Kidney (tissue), 14 donors: ENCODE data around the gene WDFY4. TPM values are rescaled to one million over a fixed set of nuclear protein-coding genes. Genes with fewer than 3 reads are reported as not detected.

Source experiments
- DNase-seq, 5 donors: peaks; one replicate each; pipeline ENCODE4 v3.0.0-alpha.2; 2013 to 2020
- FAIRE-seq: peaks from 2 replicates; lab custom pipeline; 2012; peaks lifted over from hg19 to GRCh38; lab: Jason Lieb, UNC
- H3K27ac ChIP-seq, 2 donors: one replicate each; pipeline ENCODE4 v1.7.0; 2013; ENCODE audit warnings: low read depth in 2 of 2, low read length in 2 of 2, inconsistent platforms in 1 of 2
- H3K27me3 ChIP-seq: one replicate; pipeline ENCODE4 v1.7.1; 2013; ENCODE audit warnings: low read length, inconsistent platforms; ENCODE audit not compliant: control insufficient read depth, insufficient read depth
- H3K36me3 ChIP-seq, 3 donors: one replicate each; pipeline versions ENCODE4 v1.7.0 to v1.7.1; 2013; ENCODE audit warnings: low read length in 3 of 3, control low read depth in 1 of 3, inconsistent platforms in 1 of 3; ENCODE audit not compliant: insufficient read depth in 3 of 3, control insufficient read depth in 2 of 3
- H3K4me1 ChIP-seq, 3 donors: one replicate each; pipeline versions ENCODE4 v1.7.0 to v1.7.1; 2013; ENCODE audit warnings: low read length in 3 of 3, inconsistent platforms in 1 of 3, low read depth in 1 of 3; ENCODE audit not compliant: control insufficient read depth in 2 of 3, insufficient read depth in 2 of 3
- H3K4me3 ChIP-seq, 3 donors: one replicate each; pipeline versions ENCODE4 v1.7.0 to v1.8.1; 2013; ENCODE audit warnings: low read length in 3 of 3, control low read depth in 1 of 3, inconsistent platforms in 1 of 3
- H3K9ac ChIP-seq, 3 donors: one replicate each; pipeline versions ENCODE4 v1.7.0 to v1.7.1; 2013; ENCODE audit warnings: low read length in 3 of 3, control low read depth in 1 of 3, inconsistent platforms in 1 of 3
- H3K9me3 ChIP-seq, 3 donors: one replicate each; pipeline versions ENCODE4 v1.7.0 to v1.7.1; 2013; ENCODE audit warnings: low read length in 3 of 3, control low read depth in 1 of 3, inconsistent platforms in 1 of 3; ENCODE audit not compliant: control insufficient read depth in 2 of 3, insufficient read depth in 1 of 3
- CTCF ChIP-seq: IDR thresholded peaks from 3 replicates; pipeline ENCODE4 v1.5.1; 2012; ENCODE audit warnings: mild to moderate bottlenecking, moderate library complexity, borderline replicate concordance; ENCODE audit not compliant: insufficient read depth; ENCODE audit errors: extremely low read depth
- intact Hi-C: fragments of 100-400 bp; cut with DNase I; formaldehyde crosslinking; loops from one replicate; pipeline ENCODE4 v1.11.1; 2022
- polyA plus RNA-seq: library from polyadenylated mRNA; stranded (reverse); fragments of 350-450 nt; fragmentation: Illumina TruSeq; extraction: RNeasy Lipid Tissue Mini Kit (QIAGEN cat#74804); gene quantifications from one replicate; pipeline ENCODE4 v1.2.3, GENCODE V29; 2014; ENCODE audit warnings: low read depth, low replicate concordance; ENCODE audit not compliant: insufficient read depth
- total RNA-seq: library from RNA; stranded (reverse); fragmentation: NEBNext Ultra II Directional; extraction: Animal tissue kit (Norgen Biotek cat#: 25700); gene quantifications from one replicate; pipeline ENCODE4 v1.2.1, GENCODE V29; 2021
- donor health status: control.
- donor health status: control.
- donor health status: control.
- donor health status: control.
- donor health status: control.
- donor health status: DM: yes; HTN: yes; CAD: no.
- donor health status: Normal renal cell carcinoma (clear cell type).

Gene WDFY4
- total and polyA plus RNA-seq, 2 donors from 2014 or later: 1.7 to 13.3 TPM

- TF ChIP-seq CTCF: no peak
- Histone ChIP-seq H3K4me1 (no peaks in the 10 kb centered on the region), H3K9me3 (no peaks in the 10 kb centered on the region), H3K36me3 (no peaks in the 10 kb centered on the region), H3K4me3 (no peak overlapping the region), H3K9ac (no peak overlapping the region), H3K27ac (no peak overlapping the region), H3K27me3 (no peaks in the 10 kb centered on the region)
- peak in 1 of 5 donors; percentile 17 for DNase-seq
- intact Hi-C loops: no loop called here
- FAIRE-seq: no peak
Observed at GRCh38 chr10:48941427-48942075, 256.9 kb downstream of the WDFY4 start.

GRCh38 chr10:48943096-48943495 is 258.4 kb downstream of the WDFY4 start:
- intact Hi-C loops: no loop called here
- H3K4me1 ChIP-seq: no peaks in the 10 kb centered on the region
- H3K27me3 ChIP-seq: no peaks in the 10 kb centered on the region
- H3K27ac ChIP-seq: no peak overlapping the region
- no peak for TF ChIP-seq CTCF
- DNase-seq: peak in 1 of 5 donors; percentile 16
- no peak overlapping the region for H3K9ac ChIP-seq
- no peaks in the 10 kb centered on the region for H3K9me3 ChIP-seq
- no peak for FAIRE-seq
- H3K4me3 ChIP-seq: no peak overlapping the region
- H3K36me3 ChIP-seq: no peaks in the 10 kb centered on the region

GRCh38 chr10:48944171-48944570 is 259.5 kb downstream of the WDFY4 start:
- H3K4me3 ChIP-seq: no peak overlapping the region
- intact Hi-C loops: no loop called here
- no peak for TF ChIP-seq CTCF
- H3K36me3 ChIP-seq: no peaks in the 10 kb centered on the region
- H3K4me1 ChIP-seq: no peaks in the 10 kb centered on the region
- no peaks in the 10 kb centered on the region for H3K9me3 ChIP-seq
- H3K27me3 ChIP-seq: no peaks in the 10 kb centered on the region
- H3K27ac ChIP-seq: no peak overlapping the region
- DNase-seq: no peak
- H3K9ac ChIP-seq: no peak overlapping the region
- FAIRE-seq: no peak
